AG04450 (cell line): ENCODE data around the gene ESR2. TPM values are rescaled to one million over a fixed set of nuclear protein-coding genes. Genes with fewer than 3 reads are reported as not detected.

ENCODE experiments used
- CTCF ChIA-PET: fragments of 300-600, 350-600 bp; formaldehyde crosslinking; extraction: SDS; loops from one replicate; lab custom pipeline; 2022; ENCODE audit warnings: antibody characterized with exemption, inconsistent platforms; lab: Charles Lee
- POLR2A ChIA-PET: fragments of 350-600 bp; formaldehyde crosslinking; extraction: SDS; loops from one replicate; lab custom pipeline; 2021; ENCODE audit warnings: antibody characterized with exemption, inconsistent platforms; lab: Yijun Ruan, JAX
- DNase-seq: peaks from one replicate; pipeline ENCODE4 v3.0.0-alpha.2; 2011; ENCODE audit warnings: low read depth, low spot score
- H3K27ac ChIP-seq: one replicate; pipeline ENCODE4 v1.5.1; 2012; ENCODE audit warnings: low read depth, low read length, control low read depth
- H3K27me3 ChIP-seq: one replicate; pipeline ENCODE4 v1.6.0; 2012; ENCODE audit warnings: low read length; ENCODE audit not compliant: control insufficient read depth, insufficient read depth
- H3K4me3 ChIP-seq: 2 replicates; pipeline ENCODE4 v1.5.1; 2011; ENCODE audit warnings: mild to moderate bottlenecking, low read depth, low read length, control low read depth
- H3K9me3 ChIP-seq: 2 replicates; pipeline ENCODE4 v1.5.1; 2012; ENCODE audit warnings: low read length; ENCODE audit not compliant: control insufficient read depth, insufficient read depth
- CTCF ChIP-seq: IDR thresholded peaks from 2 replicates; pipeline ENCODE4 v1.5.1; 2011; ENCODE audit warnings: low read depth, low read length, control low read depth, inconsistent platforms
- polyA plus RNA-seq: library from polyadenylated mRNA; depleted of rRNA; stranded (reverse); fragments of >200 nt; gene quantifications from 2 replicates; pipeline ENCODE4 v1.2.3, GENCODE V29; 2011

The ESR2 gene
- polyA plus RNA-seq, 1 experiment = 0.04 TPM

GRCh38 chr14:64069634-64070359, 224.4 kb downstream of the ESR2 start:
- no peak overlapping the region for H3K27ac ChIP-seq
- DNase-seq = no peak
- TF ChIP-seq CTCF = no peak
- H3K27me3 ChIP-seq = no peaks in the 10 kb centered on the region
- CTCF ChIA-PET = interaction anchor here (0.6 kb wide), 1 partner anchor 300 kb away, joined by 3 read pairs; no protein-coding TSS in a partner anchor
- POLR2A ChIA-PET = no interaction called here
- H3K9me3 ChIP-seq = no peaks in the 10 kb centered on the region
- H3K4me3 ChIP-seq = no peak overlapping the region

GRCh38 chr14:64064447-64064846, 229.7 kb downstream of the ESR2 start:
- CTCF ChIA-PET = no interaction called here
- Histone ChIP-seq H3K9me3 (no peaks in the 10 kb centered on the region), H3K27ac (no peak overlapping the region), H3K27me3 (no peaks in the 10 kb centered on the region), H3K4me3 (no peak overlapping the region)
- no peak for TF ChIP-seq CTCF
- no peak for DNase-seq
- POLR2A ChIA-PET = no interaction called here

DNA sequence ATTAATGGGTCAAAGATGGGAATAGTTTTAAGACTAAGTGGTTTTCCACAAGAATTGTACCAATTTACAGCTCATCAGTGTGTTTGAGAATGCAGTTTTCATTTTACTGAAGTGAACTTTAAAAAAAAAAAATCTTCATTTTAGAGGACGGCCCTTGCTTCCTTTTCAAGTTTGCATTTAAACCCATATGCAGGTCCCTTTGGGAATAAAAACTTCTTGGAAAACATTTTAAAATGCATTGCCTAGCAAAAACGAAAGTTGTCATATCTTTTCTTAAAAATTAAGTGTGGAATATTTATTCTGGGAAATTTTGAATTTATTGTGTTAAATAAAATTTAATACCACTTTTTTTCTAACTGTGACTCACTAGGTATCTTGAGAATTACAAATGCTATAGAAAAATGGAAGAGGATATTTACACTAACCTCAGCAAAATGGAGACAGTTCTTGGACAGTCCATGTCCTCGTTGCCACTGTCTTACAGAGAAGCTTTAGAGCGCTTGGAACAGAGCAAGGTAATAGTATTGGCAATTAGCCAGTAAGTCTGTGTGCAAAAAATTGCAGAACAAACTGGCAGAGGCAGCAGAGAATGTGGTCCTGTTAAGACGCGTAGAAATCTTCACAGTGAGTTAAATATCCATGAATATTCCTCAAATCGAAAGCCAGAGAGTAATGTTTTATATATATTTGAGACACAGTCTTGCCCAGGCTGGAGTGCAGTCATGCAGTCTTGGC, 231.6 kb downstream of the ESR2 start:
- CTCF ChIA-PET = interaction anchor here (0.8 to 1.3 kb wide), 3 partner anchors 13 to 241 kb away, joined by 3 read pairs; no protein-coding TSS in a partner anchor
- no peak for DNase-seq
- no peak for TF ChIP-seq CTCF
- H3K4me3 ChIP-seq = no peak overlapping the region
- no peaks in the 10 kb centered on the region for H3K27me3 ChIP-seq
- POLR2A ChIA-PET = no interaction called here
- no peak overlapping the region for H3K27ac ChIP-seq
- H3K9me3 ChIP-seq = no peaks in the 10 kb centered on the region

DNA sequence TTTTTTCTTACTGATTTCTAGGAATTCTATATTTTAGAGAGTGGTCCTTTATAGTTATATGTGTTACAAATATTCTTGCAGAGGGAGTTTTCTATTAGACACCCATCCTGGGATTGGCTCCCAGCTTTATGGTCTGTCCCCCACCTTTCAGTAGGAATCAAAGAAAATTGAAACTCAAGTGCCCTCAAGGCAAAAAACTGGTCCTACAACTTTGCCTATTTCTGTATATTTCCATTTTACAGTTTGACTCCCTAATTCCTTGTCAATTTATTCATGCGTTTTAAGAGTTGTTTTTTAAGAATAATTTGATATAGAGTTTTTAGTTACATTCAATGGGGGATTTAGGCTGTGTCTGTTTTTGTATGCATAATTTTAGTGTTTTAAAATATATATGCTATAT, 232.5 kb downstream of the ESR2 start:
- Histone ChIP-seq H3K9me3 (no peaks in the 10 kb centered on the region), H3K27me3 (no peaks in the 10 kb centered on the region), H3K27ac (no peak overlapping the region), H3K4me3 (no peak overlapping the region)
- ChIA-PET POLR2A (no interaction called here), CTCF (interaction anchor here (1.2 to 1.3 kb wide), 2 partner anchors 35 to 242 kb away, joined by 3 read pairs; no protein-coding TSS in a partner anchor)
- DNase-seq = no peak
- TF ChIP-seq CTCF = no peak

DNA sequence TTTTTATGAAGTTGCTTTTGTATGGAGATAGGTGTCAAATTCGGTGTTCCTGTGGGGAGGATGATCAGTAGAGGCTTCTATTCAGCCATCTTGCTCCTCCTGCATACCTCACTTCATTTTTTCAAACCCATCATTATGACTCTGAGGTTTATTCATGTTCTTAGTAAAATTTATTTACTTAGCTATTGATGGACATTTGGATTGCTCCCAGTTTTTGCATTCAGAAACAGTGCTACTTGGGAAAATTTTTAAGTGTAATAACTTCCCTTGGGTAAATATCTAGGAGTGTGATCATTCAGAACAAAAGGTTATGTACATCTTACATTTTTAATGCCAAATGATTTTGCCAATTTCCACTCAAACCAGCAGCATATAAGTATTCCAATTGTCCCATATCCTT, 233.1 kb downstream of the ESR2 start:
- no peaks in the 10 kb centered on the region for H3K9me3 ChIP-seq
- no peaks in the 10 kb centered on the region for H3K27me3 ChIP-seq
- no peak overlapping the region for H3K4me3 ChIP-seq
- CTCF ChIA-PET = interaction anchor here (0.5 to 1.3 kb wide), 5 partner anchors 79 to 242 kb away, joined by 3 to 5 read pairs (median 4); no protein-coding TSS in a partner anchor
- POLR2A ChIA-PET = no interaction called here
- no peak for DNase-seq
- H3K27ac ChIP-seq = no peak overlapping the region
- TF ChIP-seq CTCF = no peak
